Limb (tissue), 2 donors: ENCODE results near the gene CAPZB.
A peak's percentile ranks its signal among the peaks of the same experiment; 100 is the strongest.

Source experiments
- DNase-seq, 2 donors: peaks; one replicate each; pipeline ENCODE4 v3.0.0-alpha.2; 2016; ENCODE audit errors: extremely low spot score in 2 of 2

The CAPZB gene

DNA sequence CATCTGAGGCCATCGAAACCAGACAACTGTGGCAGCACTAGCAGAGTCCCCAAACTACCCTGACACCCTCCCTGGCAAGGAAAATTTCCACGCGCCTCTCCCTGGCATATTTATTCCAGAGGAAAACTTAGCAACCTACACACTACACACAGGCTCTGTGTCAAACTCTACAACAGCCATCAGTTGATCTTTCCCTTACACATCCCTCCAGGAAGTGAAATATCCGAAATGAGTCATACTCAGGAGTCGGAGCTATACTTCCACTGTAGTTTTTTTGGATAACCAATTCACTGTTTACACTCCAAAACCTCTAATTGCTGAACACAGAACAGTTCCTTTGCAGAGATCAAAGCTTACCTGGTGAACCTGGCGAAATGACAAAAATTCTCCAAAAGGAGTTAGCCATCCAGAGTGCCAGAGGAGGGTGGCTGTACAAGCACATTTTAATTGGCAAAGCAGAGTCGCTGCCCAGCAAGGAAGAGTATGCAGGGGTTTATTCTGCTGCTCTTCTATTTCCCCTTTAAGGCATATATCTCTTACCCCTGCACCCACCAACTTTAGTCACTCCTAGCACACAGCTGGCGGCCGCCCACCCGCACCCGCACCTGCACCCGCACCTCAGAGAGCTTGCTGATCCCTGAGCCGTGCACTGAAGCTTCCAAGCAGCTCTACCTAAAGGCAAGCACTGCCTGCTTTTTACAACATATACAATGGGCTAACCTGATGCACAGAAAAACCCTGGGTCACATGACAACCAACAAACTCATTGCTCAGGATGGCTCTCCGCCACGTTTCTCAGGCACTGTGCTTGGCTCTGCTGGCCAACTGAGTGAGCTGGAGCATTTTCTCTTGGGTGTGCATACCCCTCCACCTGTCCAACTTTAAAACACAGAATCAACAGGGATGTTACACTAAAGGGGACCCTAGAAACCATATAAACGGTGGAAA is 54.9 kb downstream of the CAPZB start:
- peak in 1 of 2 donors; percentile 63 for DNase-seq

DNA sequence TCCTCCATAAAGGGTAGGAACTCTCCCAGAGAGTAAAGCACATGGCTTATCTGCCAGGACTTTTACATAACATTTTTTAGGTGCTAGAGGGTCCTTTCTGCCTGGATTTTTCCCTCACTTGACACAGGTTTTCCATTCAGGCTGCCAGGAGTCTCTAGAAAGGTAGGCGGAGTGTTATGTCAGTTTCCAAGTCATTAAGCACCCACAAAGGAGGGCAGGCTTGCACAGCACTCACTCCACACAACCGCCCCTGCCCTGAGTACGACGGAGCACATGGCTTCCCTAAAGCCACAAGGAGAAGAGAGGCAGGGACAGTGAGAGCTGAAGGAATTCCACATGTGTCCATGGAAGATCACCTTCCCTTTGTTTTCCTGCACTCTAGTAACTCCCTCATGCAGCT is 55.7 kb downstream of the CAPZB start:
- peak in 1 of 2 donors; percentile 61 for DNase-seq

DNA sequence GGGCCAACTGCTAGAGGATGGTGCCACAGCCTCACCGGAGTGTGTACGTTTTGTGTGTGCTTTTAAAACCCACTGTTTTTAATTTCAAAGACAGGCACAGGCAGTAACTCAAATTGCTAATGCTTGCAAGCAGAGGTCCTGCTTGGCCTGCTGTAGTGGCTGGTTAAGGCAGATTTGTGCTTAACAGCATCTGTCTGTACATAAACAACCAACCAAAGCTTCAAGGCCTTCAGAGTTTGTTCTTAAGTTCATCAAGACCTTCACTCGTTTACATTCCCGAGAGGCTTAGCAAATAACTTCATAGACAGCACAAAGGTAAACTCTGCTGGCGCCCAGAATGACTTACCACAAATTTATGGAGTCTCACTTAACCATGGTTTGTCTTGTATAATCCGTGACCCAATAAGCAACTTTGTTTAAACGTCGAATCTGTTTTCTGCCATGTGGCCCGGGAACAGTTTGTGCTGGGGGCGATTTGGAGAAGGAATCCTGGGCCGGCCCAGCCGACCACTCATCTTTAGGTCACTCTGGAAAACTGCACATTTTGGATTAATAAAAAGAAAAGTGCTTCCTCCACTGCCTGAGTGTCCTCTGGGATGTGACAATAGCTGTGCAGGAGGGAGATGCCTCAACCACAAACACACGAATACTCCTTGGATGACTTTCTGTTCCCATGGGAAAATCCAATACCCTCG is 58.1 kb downstream of the CAPZB start:
- DNase-seq, result no peak

GRCh38 chr1:19426294-19427086 is 58.8 kb downstream of the CAPZB start:
- DNase-seq, result no peak

DNA sequence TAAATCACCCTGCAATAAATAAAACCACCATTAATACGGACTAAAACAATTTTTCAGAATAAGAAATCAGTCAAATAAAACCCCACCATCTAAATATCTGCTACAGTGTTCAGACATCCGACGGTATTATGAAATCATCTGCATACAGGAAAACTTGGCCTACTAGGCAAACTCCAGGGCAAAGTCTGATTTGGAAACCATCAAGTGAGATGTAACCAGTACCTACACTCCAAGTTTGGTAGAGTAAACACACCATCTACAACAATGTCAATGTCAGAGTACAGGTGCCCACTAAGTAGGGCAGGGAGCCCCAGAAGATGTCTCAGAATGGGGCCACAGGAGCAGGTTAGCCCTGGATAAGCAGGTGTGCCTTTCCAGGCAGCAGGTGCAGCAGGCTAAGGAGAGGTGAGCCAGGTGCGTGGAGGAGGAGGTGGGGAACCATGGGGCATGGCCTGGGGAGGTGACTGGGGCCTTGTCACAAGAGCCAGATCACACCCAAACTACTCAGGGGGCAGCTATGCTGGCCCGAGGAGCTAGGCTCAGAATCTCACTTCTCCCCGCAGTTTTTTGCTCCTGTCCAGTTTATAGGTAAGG is 59.6 kb downstream of the CAPZB start:
- DNase-seq, result no peak

DNA sequence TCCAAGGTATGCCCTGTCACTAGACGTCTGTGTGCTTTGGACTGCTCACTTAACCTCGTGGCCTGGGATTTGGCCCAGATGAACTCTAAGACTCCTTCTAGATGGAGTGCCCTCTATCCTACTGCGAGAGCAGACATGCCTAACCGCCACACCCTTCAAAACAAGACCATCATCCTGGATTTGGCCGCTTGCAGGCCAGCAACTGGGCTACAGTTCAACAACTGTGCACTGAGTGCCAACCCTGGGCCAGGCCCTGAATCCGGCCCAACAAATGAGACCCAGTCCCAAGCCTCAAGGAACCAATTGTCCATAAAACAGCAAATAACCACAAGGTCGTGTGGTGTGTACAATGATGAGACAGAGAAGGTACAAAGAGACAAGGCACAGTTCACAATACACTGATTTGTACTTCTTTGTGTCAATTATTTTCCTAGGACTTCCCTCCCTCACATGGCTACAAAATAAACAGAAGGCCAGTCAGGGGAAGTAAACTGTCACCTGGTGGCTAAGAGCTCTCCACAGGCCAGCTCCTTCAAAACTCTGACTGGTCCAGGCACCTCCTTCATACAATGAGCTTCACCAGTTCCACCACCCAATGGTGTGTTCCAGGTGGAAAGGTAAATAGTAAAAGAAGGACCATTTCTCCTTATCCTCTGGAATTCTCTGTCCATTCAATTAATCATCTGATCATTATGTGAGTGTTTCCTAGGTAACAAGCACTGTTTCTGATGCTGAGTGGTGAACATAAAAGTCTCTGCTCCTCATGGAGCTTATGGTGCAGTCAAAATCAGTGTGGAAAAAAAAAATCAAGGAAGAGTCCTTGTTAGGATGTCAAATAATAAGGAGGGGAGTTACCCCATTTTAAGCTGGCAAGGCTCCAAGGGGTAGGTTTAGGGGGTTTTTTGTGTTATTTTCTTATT is 60.4 kb downstream of the CAPZB start:
- DNase-seq, result no peak

GRCh38 chr1:19423130-19423529 is 62.2 kb downstream of the CAPZB start:
- no peak for DNase-seq

- DNase-seq, result no peak
Measured at GRCh38 chr1:19421365-19421764, 64.0 kb downstream of the CAPZB start.

GRCh38 chr1:19420606-19421005 is 64.7 kb downstream of the CAPZB start:
- DNase-seq, result no peak

GRCh38 chr1:19419691-19420090 is 65.6 kb downstream of the CAPZB start:
- DNase-seq, result no peak

- no peak for DNase-seq
Measured at GRCh38 chr1:19418503-19418971, 66.8 kb downstream of the CAPZB start.

DNA sequence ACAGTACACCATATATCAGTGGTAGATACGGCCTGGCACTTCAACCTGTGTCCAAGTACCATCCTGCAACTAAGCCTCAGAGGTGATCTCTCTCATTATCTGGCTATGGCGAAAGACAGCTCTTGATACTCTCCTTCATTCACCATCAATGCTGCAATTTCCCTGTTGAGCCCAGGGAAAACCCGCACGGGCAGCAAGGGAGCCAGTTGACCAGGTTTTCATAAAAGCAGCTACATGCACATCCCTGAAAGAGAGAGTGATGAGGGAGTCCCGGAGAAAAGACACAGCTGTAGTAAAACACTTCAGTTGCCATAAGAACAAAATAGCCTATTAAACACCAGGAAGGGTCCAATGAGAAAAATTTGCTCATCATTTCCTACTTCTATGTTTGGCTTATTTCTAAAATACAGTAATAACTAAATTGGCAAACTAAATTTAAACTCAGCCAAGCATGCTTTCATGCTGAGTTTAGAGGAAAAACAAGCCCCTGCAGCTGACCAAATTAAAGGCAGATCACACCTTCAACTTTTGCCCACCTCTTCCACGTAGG is 68.3 kb downstream of the CAPZB start:
- no peak for DNase-seq

GRCh38 chr1:19416145-19416544 is 69.2 kb downstream of the CAPZB start:
- no peak for DNase-seq

- peak in 1 of 2 donors; percentile 49 for DNase-seq
Measured at GRCh38 chr1:19414515-19415121, 70.7 kb downstream of the CAPZB start.

GRCh38 chr1:19413999-19414398 is 71.3 kb downstream of the CAPZB start:
- DNase-seq, result no peak

GRCh38 chr1:19412654-19413053 is 72.7 kb downstream of the CAPZB start:
- DNase-seq, result no peak

GRCh38 chr1:19411612-19412011 is 73.7 kb downstream of the CAPZB start:
- no peak for DNase-seq

DNA sequence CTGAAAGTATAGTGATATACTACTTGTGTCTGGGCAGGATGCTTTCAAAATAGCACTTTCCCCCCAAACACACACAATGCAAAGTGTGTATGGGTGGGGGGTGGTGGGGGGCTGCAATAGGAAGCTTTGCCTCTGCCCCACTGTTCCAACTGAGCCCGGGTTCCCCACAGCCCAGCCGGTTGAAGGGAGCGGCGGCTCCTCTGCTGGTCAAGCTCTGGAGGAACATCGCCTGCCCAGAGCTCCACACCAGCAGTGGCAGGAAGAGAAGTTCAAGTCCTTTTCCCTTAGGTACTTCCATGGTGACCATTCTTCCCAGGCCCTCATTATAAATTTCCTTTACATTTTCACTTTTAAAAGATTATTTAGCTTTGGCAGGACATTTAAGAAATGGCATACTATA is 74.9 kb downstream of the CAPZB start:
- DNase-seq, result no peak
